ENCODE data around the gene FNDC3B.

FNDC3B gene

DNA sequence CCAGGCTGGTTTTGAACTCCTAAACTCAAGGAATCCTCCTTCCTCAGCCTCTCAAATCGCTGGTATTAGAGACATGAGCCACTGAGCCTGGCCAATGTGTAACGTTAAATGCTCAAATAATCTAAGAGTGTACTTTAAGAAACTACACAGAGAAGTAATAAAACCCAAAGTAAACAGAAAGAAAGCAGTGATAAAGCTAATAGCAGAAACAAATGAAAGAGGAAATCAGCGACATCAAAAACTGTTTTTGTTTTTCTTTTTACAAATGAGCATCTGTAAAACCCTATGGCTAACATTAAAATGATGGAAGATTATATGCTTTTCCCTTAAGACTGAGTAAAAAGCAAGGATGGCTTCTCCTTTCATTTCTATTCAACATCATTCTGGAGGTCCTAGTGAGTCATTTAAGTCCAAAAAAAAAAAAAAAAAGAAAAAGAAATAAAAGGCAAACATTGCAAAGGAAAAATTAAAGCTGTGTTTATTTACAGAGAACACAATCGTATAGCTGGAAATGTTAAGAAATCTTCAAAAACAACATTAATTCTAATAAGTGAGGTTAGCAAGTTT, 36.8 kb upstream of the FNDC3B start:
- no peaks in the 10 kb centered on the region for H3K79me2 ChIP-seq (ENCODE audit: low read length)
- TF ChIP-seq, protein P1, sequence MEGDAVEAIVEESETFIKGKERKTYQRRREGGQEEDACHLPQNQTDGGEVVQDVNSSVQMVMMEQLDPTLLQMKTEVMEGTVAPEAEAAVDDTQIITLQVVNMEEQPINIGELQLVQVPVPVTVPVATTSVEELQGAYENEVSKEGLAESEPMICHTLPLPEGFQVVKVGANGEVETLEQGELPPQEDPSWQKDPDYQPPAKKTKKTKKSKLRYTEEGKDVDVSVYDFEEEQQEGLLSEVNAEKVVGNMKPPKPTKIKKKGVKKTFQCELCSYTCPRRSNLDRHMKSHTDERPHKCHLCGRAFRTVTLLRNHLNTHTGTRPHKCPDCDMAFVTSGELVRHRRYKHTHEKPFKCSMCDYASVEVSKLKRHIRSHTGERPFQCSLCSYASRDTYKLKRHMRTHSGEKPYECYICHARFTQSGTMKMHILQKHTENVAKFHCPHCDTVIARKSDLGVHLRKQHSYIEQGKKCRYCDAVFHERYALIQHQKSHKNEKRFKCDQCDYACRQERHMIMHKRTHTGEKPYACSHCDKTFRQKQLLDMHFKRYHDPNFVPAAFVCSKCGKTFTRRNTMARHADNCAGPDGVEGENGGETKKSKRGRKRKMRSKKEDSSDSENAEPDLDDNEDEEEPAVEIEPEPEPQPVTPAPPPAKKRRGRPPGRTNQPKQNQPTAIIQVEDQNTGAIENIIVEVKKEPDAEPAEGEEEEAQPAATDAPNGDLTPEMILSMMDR (IDR thresholded peaks at IDR 0.05; ENCODE audit: low read length) = no peak
- TF ChIP-seq EZH2 (optimal IDR thresholded peaks at IDR 0.05; ENCODE audit: low read depth, low read length) (no peak), EZH2phosphoT487 (IDR thresholded peaks at IDR 0.05; ENCODE audit: low read length) (no peak)
- H3K4me3 ChIP-seq (ENCODE audit: low read length) = no peak overlapping the region
- H3K27ac ChIP-seq (ENCODE audit: low read length) = no peak overlapping the region
- no peak overlapping the region for H3K9ac ChIP-seq (ENCODE audit: low read length)
- H3K27me3 ChIP-seq (replicated peaks; ENCODE audit: insufficient read depth, low read length) = no peaks in the 10 kb centered on the region
- H3K36me3 ChIP-seq (replicated peaks; ENCODE audit: insufficient read depth, low read length) = no peaks in the 10 kb centered on the region
- no peaks in the 10 kb centered on the region for H4K20me1 ChIP-seq (ENCODE audit: insufficient read depth, low read length)
- no peaks in the 10 kb centered on the region for H3K9me3 ChIP-seq (replicated peaks; ENCODE audit: insufficient read depth, low read length)
- H3F3A ChIP-seq (ENCODE audit: insufficient read depth, low read length) = no peaks in the 10 kb centered on the region
- no peaks in the 10 kb centered on the region for H3K9me2 ChIP-seq (replicated peaks; ENCODE audit: insufficient read depth, low read length)
- H3K4me1 ChIP-seq (ENCODE audit: low read length) = no peaks in the 10 kb centered on the region
- H2AFZ ChIP-seq (ENCODE audit: low read length) = no peak overlapping the region
- no peak overlapping the region for H3K4me2 ChIP-seq (ENCODE audit: low read depth, low read length)
- DNase-seq = no peak

- Histone ChIP-seq H2AFZ (ENCODE audit: low read length) (no peak overlapping the region), H3K27ac (ENCODE audit: low read length) (no peak overlapping the region)
- TF ChIP-seq EZH2phosphoT487 (IDR thresholded peaks at IDR 0.05; ENCODE audit: low read length) (no peak), EZH2 (optimal IDR thresholded peaks at IDR 0.05; ENCODE audit: low read depth, low read length) (no peak)
- TF ChIP-seq, protein P1 (IDR thresholded peaks at IDR 0.05; ENCODE audit: low read length) = no peak
Measured at GRCh38 chr3:172003146-172003545, 36.2 kb upstream of the FNDC3B start.

DNA sequence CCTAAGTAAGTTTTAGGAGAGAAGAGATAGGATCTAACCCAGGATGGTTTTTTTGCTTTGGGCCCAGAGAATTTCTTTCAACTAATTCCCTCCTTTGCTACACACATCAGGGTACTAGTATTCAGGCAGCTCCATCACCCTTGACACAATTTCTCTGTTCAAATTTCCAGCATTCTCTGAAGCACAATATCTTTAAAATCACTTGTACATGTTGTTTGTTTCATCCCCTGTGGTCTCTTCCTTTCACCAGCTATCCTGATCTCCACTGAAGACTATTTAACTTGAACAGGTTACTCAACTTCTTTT, 32.4 kb upstream of the FNDC3B start:
- no peaks in the 10 kb centered on the region for H3K79me2 ChIP-seq (ENCODE audit: low read length)
- H3K9me2 ChIP-seq (replicated peaks; ENCODE audit: insufficient read depth, low read length) = no peaks in the 10 kb centered on the region
- no peak overlapping the region for H3K4me3 ChIP-seq (ENCODE audit: low read length)
- H3K27me3 ChIP-seq (replicated peaks; ENCODE audit: insufficient read depth, low read length) = no peaks in the 10 kb centered on the region
- no peak overlapping the region for H3K4me2 ChIP-seq (ENCODE audit: low read depth, low read length)
- H2AFZ ChIP-seq (ENCODE audit: low read length) = no peak overlapping the region
- no peak for DNase-seq
- no peaks in the 10 kb centered on the region for H3K4me1 ChIP-seq (ENCODE audit: low read length)
- H3K9me3 ChIP-seq (replicated peaks; ENCODE audit: insufficient read depth, low read length) = no peaks in the 10 kb centered on the region
- no peaks in the 10 kb centered on the region for H3K36me3 ChIP-seq (replicated peaks; ENCODE audit: insufficient read depth, low read length)
- H3F3A ChIP-seq (ENCODE audit: insufficient read depth, low read length) = no peaks in the 10 kb centered on the region
- no peaks in the 10 kb centered on the region for H4K20me1 ChIP-seq (ENCODE audit: insufficient read depth, low read length)
- no peak for TF ChIP-seq EZH2 (optimal IDR thresholded peaks at IDR 0.05; ENCODE audit: low read depth, low read length)
- no peak for TF ChIP-seq EZH2phosphoT487 (IDR thresholded peaks at IDR 0.05; ENCODE audit: low read length)
- TF ChIP-seq, protein P1 (IDR thresholded peaks at IDR 0.05; ENCODE audit: low read length) = no peak
- no peak overlapping the region for H3K9ac ChIP-seq (ENCODE audit: low read length)
- H3K27ac ChIP-seq (ENCODE audit: low read length) = no peak overlapping the region

More at GRCh38 chr3:172003146-172003545, 36.2 kb upstream of the FNDC3B start:
- no peak overlapping the region for H3K4me3 ChIP-seq (ENCODE audit: low read length)
- H3K4me2 ChIP-seq (ENCODE audit: low read depth, low read length) = no peak overlapping the region
- no peaks in the 10 kb centered on the region for H3K9me2 ChIP-seq (replicated peaks; ENCODE audit: insufficient read depth, low read length)
- H3K9ac ChIP-seq (ENCODE audit: low read length) = no peak overlapping the region
- no peaks in the 10 kb centered on the region for H3K27me3 ChIP-seq (replicated peaks; ENCODE audit: insufficient read depth, low read length)
- no peak for DNase-seq
- no peaks in the 10 kb centered on the region for H4K20me1 ChIP-seq (ENCODE audit: insufficient read depth, low read length)
- H3K79me2 ChIP-seq (ENCODE audit: low read length) = no peaks in the 10 kb centered on the region
- H3K4me1 ChIP-seq (ENCODE audit: low read length) = no peaks in the 10 kb centered on the region
- no peaks in the 10 kb centered on the region for H3F3A ChIP-seq (ENCODE audit: insufficient read depth, low read length)
- no peaks in the 10 kb centered on the region for H3K36me3 ChIP-seq (replicated peaks; ENCODE audit: insufficient read depth, low read length)
- H3K9me3 ChIP-seq (replicated peaks; ENCODE audit: insufficient read depth, low read length) = no peaks in the 10 kb centered on the region
